ENCODE results near the gene DIS3L2.
A peak's percentile ranks its signal among the peaks of the same experiment; 100 is the strongest.

The DIS3L2 gene, protein sequence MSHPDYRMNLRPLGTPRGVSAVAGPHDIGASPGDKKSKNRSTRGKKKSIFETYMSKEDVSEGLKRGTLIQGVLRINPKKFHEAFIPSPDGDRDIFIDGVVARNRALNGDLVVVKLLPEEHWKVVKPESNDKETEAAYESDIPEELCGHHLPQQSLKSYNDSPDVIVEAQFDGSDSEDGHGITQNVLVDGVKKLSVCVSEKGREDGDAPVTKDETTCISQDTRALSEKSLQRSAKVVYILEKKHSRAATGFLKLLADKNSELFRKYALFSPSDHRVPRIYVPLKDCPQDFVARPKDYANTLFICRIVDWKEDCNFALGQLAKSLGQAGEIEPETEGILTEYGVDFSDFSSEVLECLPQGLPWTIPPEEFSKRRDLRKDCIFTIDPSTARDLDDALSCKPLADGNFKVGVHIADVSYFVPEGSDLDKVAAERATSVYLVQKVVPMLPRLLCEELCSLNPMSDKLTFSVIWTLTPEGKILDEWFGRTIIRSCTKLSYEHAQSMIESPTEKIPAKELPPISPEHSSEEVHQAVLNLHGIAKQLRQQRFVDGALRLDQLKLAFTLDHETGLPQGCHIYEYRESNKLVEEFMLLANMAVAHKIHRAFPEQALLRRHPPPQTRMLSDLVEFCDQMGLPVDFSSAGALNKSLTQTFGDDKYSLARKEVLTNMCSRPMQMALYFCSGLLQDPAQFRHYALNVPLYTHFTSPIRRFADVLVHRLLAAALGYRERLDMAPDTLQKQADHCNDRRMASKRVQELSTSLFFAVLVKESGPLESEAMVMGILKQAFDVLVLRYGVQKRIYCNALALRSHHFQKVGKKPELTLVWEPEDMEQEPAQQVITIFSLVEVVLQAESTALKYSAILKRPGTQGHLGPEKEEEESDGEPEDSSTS

DNA sequence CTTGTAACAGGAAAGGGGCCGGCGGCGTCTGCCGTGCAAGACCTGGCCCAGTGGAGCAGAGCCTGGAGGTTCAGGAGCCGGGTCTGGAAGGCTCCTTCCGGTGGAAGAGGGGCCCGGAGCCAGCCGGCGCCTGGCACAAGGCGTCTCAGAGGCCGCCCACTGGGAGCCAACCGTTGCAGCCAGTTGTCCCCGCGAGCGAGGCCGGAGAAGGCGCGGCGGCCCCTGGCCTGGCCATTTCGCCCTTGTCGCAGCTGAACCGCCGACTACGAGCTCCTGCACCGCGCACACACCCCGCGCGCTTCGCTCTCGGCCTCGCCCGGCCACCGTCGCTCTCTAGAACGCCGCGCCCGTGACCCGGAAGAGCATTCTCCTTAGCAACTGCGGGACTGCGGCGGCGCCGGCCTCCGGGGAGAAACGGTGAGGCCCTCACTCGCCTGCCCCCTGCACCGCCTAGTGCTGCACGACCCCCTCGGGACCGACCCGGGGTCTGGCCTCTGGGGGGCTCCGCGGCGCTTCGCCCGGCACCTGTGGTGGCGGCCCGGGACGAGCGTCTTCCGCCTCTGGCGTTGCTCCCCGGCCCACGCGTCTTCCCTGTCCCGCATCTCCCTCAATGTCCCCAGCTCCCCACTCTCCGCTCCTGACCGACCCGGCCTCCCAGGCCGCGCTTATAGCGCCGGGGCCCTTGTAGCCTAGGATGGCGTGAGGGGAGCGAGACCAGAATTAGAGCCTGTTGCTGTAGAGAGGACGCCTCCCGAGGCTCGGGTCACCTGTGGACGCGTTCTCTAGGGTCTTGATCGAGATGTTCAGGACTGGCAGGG, at the start of gene DIS3L2:
Gene DIS3L2 (plus strand): TSS at position 365 of the 818 bp plus-strand sequence. CDS start 53,215 bp downstream, outside the sequence.
- peak; percentile 46 to 75 (median 65) for DNase-seq (ENCODE audit: low read depth in 4 of 4, low spot score in 1 of 4)

- no peak for DNase-seq (ENCODE audit: low read depth in 4 of 4, low spot score in 1 of 4)
Measured at GRCh38 chr2:231914077-231914690, 47.3 kb upstream of the DIS3L2 start.

DNA sequence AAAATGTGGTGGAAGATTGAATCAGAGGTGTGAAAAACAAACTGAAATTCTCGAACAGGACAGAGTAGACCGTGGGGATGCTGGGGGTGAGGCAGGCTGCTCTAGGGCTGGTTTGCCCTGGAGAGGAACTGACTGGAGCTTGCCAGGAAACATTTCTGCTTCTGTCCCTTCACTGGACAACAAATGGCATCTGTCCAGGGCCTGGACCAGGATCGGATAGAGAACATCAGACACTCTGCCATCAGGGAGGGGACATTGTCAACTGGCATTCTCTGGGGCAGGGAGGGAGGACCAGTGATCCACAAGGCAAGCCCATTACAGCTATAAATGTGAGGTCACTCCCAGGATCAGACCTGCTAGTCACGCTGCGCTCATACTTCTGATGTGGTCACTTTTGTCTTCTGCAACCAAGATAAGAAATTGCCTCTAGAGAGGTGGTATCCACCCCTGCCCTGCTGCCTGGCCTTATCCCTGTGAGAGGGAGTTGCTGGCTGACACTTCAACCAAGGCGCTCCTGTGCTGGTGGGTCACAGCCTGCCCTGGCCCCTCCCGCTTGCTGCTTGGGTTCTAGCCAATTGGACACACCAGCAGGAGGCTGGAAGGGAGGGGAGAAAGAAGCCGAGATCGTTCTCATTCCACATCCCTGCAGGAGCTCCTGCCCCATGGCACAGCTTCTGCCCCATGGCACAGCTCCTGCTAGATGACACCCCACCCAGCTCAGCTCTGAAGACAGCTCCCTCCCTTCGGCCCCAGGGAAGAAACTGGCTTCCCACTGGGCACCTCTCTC, 44.0 kb upstream of the DIS3L2 start:
- DNase-seq (ENCODE audit: low read depth in 4 of 4, low spot score in 1 of 4), result no peak

- DNase-seq (ENCODE audit: low read depth in 4 of 4, low spot score in 1 of 4), result no peak
Measured at GRCh38 chr2:231918501-231919330, 42.8 kb upstream of the DIS3L2 start.

- no peak for DNase-seq (ENCODE audit: low read depth in 4 of 4, low spot score in 1 of 4)
Measured at GRCh38 chr2:231919341-231920035, 42.0 kb upstream of the DIS3L2 start.

GRCh38 chr2:231920366-231920765, 41.1 kb upstream of the DIS3L2 start:
- DNase-seq (ENCODE audit: low read depth in 4 of 4, low spot score in 1 of 4), result no peak

- no peak for DNase-seq (ENCODE audit: low read depth in 4 of 4, low spot score in 1 of 4)
Measured at GRCh38 chr2:231920795-231921194, 40.7 kb upstream of the DIS3L2 start.

GRCh38 chr2:231922311-231923009, 39.1 kb upstream of the DIS3L2 start:
- DNase-seq (ENCODE audit: low read depth in 4 of 4, low spot score in 1 of 4), result no peak

GRCh38 chr2:231923010-231923344, 38.5 kb upstream of the DIS3L2 start:
- no peak for DNase-seq (ENCODE audit: low read depth in 4 of 4, low spot score in 1 of 4)

- DNase-seq (ENCODE audit: low read depth in 4 of 4, low spot score in 1 of 4), result no peak
Measured at GRCh38 chr2:231923951-231924888, 37.3 kb upstream of the DIS3L2 start.

GRCh38 chr2:231924889-231925275, 36.6 kb upstream of the DIS3L2 start:
- no peak for DNase-seq (ENCODE audit: low read depth in 4 of 4, low spot score in 1 of 4)

- DNase-seq (ENCODE audit: low read depth in 4 of 4, low spot score in 1 of 4), result peak; percentile 41 to 65 (median 60)
Measured at GRCh38 chr2:231925303-231926179, 36.0 kb upstream of the DIS3L2 start.

- peak; percentile 24 to 75 (median 58) for DNase-seq (ENCODE audit: low read depth in 4 of 4, low spot score in 1 of 4)
Measured at GRCh38 chr2:231926180-231926741, 35.3 kb upstream of the DIS3L2 start, which contains the start of gene NPPC. TSS of gene NPPC (minus strand) at chr2:231926396. CDS start at chr2:231926249, 147 bp downstream.

- peak in 2 of 4 experiments; percentile 12 to 20 for DNase-seq (ENCODE audit: low read depth in 4 of 4, low spot score in 1 of 4)
Measured at GRCh38 chr2:231926761-231927565, 34.5 kb upstream of the DIS3L2 start.

DNA sequence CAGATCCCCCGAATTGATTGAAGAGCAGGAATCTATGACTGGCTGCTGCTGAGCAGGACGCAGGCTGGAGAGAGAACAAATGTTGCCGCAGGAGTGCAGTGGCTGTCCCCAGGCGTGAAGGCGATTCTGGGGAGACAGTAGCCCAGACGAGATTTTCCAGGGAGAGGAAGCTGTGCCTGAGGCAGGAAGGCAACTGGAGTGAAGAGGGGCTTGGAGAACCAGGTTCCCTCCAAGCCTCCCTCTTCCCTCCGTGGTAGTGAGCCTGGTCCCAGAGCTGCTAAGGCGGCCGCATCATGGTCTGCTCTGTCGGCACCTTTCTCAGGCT, 34.0 kb upstream of the DIS3L2 start:
- DNase-seq (ENCODE audit: low read depth in 4 of 4, low spot score in 1 of 4), result no peak

Data from stimulated activated CD4-positive, alpha-beta T cell treated with anti-CD3 and anti-CD28 coated beads, Interleukin-1b, Interleukin-23, amount 100 ng/mL, for 24 hours (primary cell).